IMR-90 (cell line): ENCODE measurements around the gene COA6.

Source experiments
- BHLHE40 ChIP-seq: fragments of 150-350 bp; IDR thresholded peaks from 2 replicates; pipeline ENCODE4 v1.6.1; 2016; ENCODE audit warnings: mild to moderate bottlenecking, low read depth, low read length
- CHD1 ChIP-seq: IDR thresholded peaks from 2 replicates; pipeline ENCODE4 v1.6.1; 2012; ENCODE audit warnings: low read depth, low read length, improper control_type of control experiment
- CTCF ChIP-seq: conservative IDR thresholded peaks from 2 replicates; pipeline ENCODE4 v1.5.1; 2012; ENCODE audit warnings: mild to moderate bottlenecking, low read depth, low read length, improper control_type of control experiment
- ELK1 ChIP-seq: fragments of 150-350 bp; IDR thresholded peaks from 2 replicates; pipeline ENCODE4 v1.6.1; 2016; ENCODE audit warnings: low read depth, mild to moderate bottlenecking, low read length, moderate library complexity, borderline replicate concordance
- FOS ChIP-seq: fragments of 150-350 bp; IDR thresholded peaks from 2 replicates; pipeline ENCODE4 v1.6.1; 2016; ENCODE audit warnings: low read depth, low read length
- MAFK ChIP-seq: IDR thresholded peaks from 2 replicates; pipeline ENCODE4 v1.6.1; 2012; ENCODE audit warnings: low read depth, low read length, improper control_type of control experiment
- POLR2A ChIP-seq: IDR thresholded peaks from 2 replicates; pipeline ENCODE4 v1.6.1; 2012; ENCODE audit warnings: mild to moderate bottlenecking, low read depth, low read length
- RAD21 ChIP-seq: IDR thresholded peaks from 2 replicates; pipeline ENCODE4 v1.6.1; 2012; ENCODE audit warnings: low read length, improper control_type of control experiment
- RFX5 ChIP-seq: IDR thresholded peaks from 2 replicates; pipeline ENCODE4 v1.8.0; 2012; ENCODE audit warnings: low read depth, mild to moderate bottlenecking, low read length, moderate library complexity
- SMC3 ChIP-seq: fragments of 150-350 bp; IDR thresholded peaks from 2 replicates; pipeline ENCODE4 v1.6.1; 2016; ENCODE audit warnings: low read depth, mild to moderate bottlenecking, antibody characterized with exemption, low read length, moderate library complexity

- TF ChIP-seq POLR2A (no peak), CTCF (no peak), BHLHE40 (no peak), CHD1 (no peak), RAD21 (no peak), MAFK (no peak), RFX5 (no peak), FOS (no peak), ELK1 (no peak), SMC3 (no peak)
Observed at GRCh38 chr1:234431255-234431654, 58.0 kb downstream of the COA6 start.
